Small intestine (tissue), 7 donors: ENCODE measurements around the gene COL5A1. TPM values are rescaled to one million over a fixed set of nuclear protein-coding genes. Genes with fewer than 3 reads are reported as not detected.

Experiments
- DNase-seq, 2 donors: peaks; one replicate each; pipeline versions ENCODE4 v3.0.0 to v3.0.0-alpha.2; 2013
- FAIRE-seq: peaks from 2 replicates; lab custom pipeline; 2012; peaks lifted over from hg19 to GRCh38; lab: Jason Lieb, UNC
- H3K27ac ChIP-seq, 3 donors: one replicate each; pipeline ENCODE4 v1.5.1; 2013; ENCODE audit warnings: low read length in 2 of 3, mild to moderate bottlenecking in 2 of 3, control low read depth in 1 of 3, inconsistent platforms in 1 of 3, low read depth in 1 of 3, moderate library complexity in 1 of 3
- H3K27me3 ChIP-seq, 3 donors: one replicate each; pipeline ENCODE4 v1.6.1; 2013; ENCODE audit warnings: low read length in 3 of 3, inconsistent platforms in 1 of 3; ENCODE audit not compliant: control insufficient read depth in 3 of 3, insufficient read depth in 3 of 3
- H3K36me3 ChIP-seq, 3 donors: one replicate each; pipeline ENCODE4 v1.6.1; 2013; ENCODE audit warnings: low read length in 3 of 3, inconsistent platforms in 1 of 3, low read depth in 1 of 3, mild to moderate bottlenecking in 1 of 3, moderate library complexity in 1 of 3; ENCODE audit not compliant: control insufficient read depth in 3 of 3, insufficient read depth in 2 of 3
- H3K4me1 ChIP-seq, 3 donors: one replicate each; pipeline ENCODE4 v1.6.1; 2013; ENCODE audit warnings: low read length in 2 of 3, inconsistent platforms in 1 of 3, low read depth in 1 of 3, mild to moderate bottlenecking in 1 of 3, moderate library complexity in 1 of 3; ENCODE audit not compliant: control insufficient read depth in 3 of 3, insufficient read depth in 2 of 3
- H3K4me3 ChIP-seq, 3 donors: one replicate each; pipeline ENCODE4 v1.5.1; 2013; ENCODE audit warnings: low read length in 3 of 3, control low read depth in 1 of 3, inconsistent platforms in 1 of 3, low read depth in 1 of 3, mild to moderate bottlenecking in 1 of 3, moderate library complexity in 1 of 3
- H3K9me3 ChIP-seq, 2 donors: one replicate each; pipeline ENCODE4 v1.6.1; 2013; ENCODE audit warnings: low read depth in 1 of 2, low read length in 1 of 2; ENCODE audit not compliant: control insufficient read depth in 2 of 2, insufficient read depth in 1 of 2
- WGBS, 3 donors: extraction: QIAGEN DNeasy Blood & Tissue Kit; methylation state at CpG; one replicate each; pipeline ENCODE4 v1.1.7; 2013; 5-methylcytosine and 5-hydroxymethylcytosine counted together
- polyA plus RNA-seq, 4 donors: library from polyadenylated mRNA; stranded (reverse) in 3 of 4; unstranded in 1 of 4; fragments of 200-250 nt in 3 of 4; fragments of 120-200 nt in 1 of 4; gene quantifications; one replicate each; pipeline versions ENCODE4 v1.2.1 to v1.2.3, GENCODE V29; 2013
- donor health status: healthy with polysubstance abuse.
- donor health status: control.
- donor health status: control.
- donor health status: Bipolar disorder and iron deficiency.
- donor health status: healthy.

The COL5A1 gene
- polyA plus RNA-seq, 4 donors = 0.22 to 54.0 (median 5.4) TPM

- Histone ChIP-seq H3K4me1 (no peaks in the 10 kb centered on the region), H3K27ac (no peak overlapping the region), H3K36me3 (peaks cover 0 to 22% (median 0%) of the 10 kb centered on the region in 3 donors), H3K9me3 (peaks cover 0 to 6% of the 10 kb centered on the region in 2 donors), H3K4me3 (no peak overlapping the region), H3K27me3 (no peaks in the 10 kb centered on the region)
- 73 to 85% (median 77%) methylated on average over 16 of the region's 16 CpGs for WGBS, 3 donors
- FAIRE-seq (no peak), DNase-seq (no peak)
These were observed 98.5 kb downstream of the COL5A1 start for GRCh38 chr9:134740071-134740470.

DNA sequence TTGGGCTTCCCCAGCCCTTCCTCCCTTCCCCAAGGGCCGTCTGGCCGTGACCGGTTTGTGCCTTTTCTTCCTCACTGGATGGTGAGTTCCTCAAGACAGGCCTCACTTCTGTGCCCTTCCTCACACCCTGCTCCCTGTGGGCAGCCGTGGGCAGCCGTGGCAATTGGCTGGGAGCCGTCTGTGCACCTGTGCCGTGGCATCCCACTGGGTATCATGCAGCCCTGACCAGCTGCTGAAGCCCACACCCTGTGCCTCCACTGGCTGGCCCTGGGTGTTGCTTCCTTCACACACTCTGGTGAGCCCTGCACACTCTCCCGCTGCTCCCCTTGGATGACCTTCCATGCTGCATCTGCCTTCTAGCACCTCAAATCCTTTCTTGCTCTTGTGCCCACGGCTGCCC lies 100.2 kb downstream of the COL5A1 start:
- no peaks in the 10 kb centered on the region for H3K27me3 ChIP-seq
- H3K27ac ChIP-seq = no peak overlapping the region
- H3K4me1 ChIP-seq = no peaks in the 10 kb centered on the region
- DNase-seq = no peak
- WGBS, 3 donors = 56 to 77% (median 62%) methylated on average over 9 of the region's 9 CpGs
- H3K9me3 ChIP-seq = peaks cover 0 to 12% of the 10 kb centered on the region in 2 donors
- no peak overlapping the region for H3K4me3 ChIP-seq
- FAIRE-seq = no peak
- H3K36me3 ChIP-seq = peaks cover 0 to 27% (median 0%) of the 10 kb centered on the region in 3 donors

DNA sequence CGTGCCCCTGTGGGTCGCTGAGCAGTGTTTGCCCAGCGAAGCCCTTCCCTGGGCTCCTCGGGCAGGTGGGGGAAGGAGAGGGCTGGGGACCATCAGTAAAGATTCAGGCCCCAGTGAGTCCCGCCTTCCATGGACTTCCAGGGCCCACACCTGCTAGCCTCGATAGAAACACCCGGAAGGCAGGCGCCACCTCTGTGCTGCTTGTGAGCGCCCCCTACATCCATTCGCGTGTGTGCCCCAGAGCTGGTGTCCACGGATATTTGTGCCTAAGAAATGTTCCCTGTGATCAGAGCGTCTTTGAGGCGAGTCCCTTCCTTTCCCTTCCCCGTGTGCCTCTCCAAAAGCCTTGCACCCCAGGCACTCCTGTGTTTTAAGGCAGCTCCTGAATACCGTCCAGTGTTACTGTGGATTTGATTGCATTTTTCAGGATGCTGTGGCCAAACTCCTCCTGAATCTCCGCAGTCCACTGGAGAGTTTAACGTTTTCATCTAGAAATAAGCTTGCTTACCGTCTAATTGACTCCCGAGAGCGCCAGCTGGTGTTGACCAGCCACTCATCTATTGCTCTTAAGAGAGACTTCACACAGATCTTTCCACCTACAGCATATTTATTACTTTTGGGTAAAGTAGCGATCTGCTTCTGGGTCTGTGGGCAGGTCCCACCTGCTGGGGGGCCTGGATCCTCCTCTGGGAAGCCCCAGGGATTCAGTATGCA lies 101.4 kb downstream of the COL5A1 start:
- WGBS, 3 donors = 71 to 82% (median 78%) methylated on average over 22 of the region's 22 CpGs
- Histone ChIP-seq H3K27me3 (no peaks in the 10 kb centered on the region), H3K9me3 (peaks cover 0 to 12% of the 10 kb centered on the region in 2 donors), H3K27ac (no peak overlapping the region), H3K36me3 (peaks cover 0 to 26% (median 0%) of the 10 kb centered on the region in 3 donors), H3K4me1 (no peaks in the 10 kb centered on the region), H3K4me3 (no peak overlapping the region)
- DNase-seq (no peak), FAIRE-seq (no peak)

- no peak overlapping the region for H3K4me3 ChIP-seq
- FAIRE-seq = no peak
- peaks cover 0 to 23% (median 0%) of the 10 kb centered on the region in 3 donors for H3K36me3 ChIP-seq
- no peak for DNase-seq
- H3K9me3 ChIP-seq = peaks cover 0 to 12% of the 10 kb centered on the region in 2 donors
- H3K4me1 ChIP-seq = no peaks in the 10 kb centered on the region
- no peak overlapping the region for H3K27ac ChIP-seq
- H3K27me3 ChIP-seq = no peaks in the 10 kb centered on the region
- WGBS, 3 donors = 69 to 87% (median 82%) methylated on average over 5 of the region's 5 CpGs
These were observed 102.2 kb downstream of the COL5A1 start for GRCh38 chr9:134743853-134744252.

- Histone ChIP-seq H3K9me3 (peaks cover 0 to 12% of the 10 kb centered on the region in 2 donors), H3K4me3 (no peak overlapping the region), H3K27ac (no peak overlapping the region), H3K4me1 (no peaks in the 10 kb centered on the region), H3K36me3 (peaks cover 0 to 20% (median 0%) of the 10 kb centered on the region in 3 donors), H3K27me3 (no peaks in the 10 kb centered on the region)
- DNase-seq (no peak), FAIRE-seq (no peak)
- 89 to 95% (median 93%) methylated on average over 16 of the region's 16 CpGs for WGBS, 3 donors
These were observed 103.0 kb downstream of the COL5A1 start for GRCh38 chr9:134744385-134745295.

DNA sequence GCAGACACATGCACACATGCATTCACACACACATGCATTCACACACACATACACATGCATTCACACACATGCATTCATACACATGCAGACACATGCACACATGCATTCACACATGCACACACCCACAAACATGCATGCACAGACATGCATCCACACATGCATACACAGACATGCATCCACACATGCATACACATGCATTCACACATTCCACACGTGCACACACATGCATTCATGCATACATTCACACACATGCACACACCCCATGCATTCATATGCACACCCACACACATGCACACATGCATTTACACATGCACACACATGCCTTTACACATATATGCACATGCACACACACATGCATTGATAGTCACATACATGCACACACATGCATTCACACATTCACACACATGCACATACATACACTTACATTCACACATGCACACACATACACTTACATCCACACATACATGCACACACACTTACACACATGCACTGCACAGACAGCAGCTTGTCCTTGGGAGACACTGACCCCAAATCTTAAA lies 106.4 kb downstream of the COL5A1 start:
- WGBS, 3 donors = 84 to 89% (median 87%) methylated on average over 1 of the region's 1 CpG
- peaks cover 0 to 12% of the 10 kb centered on the region in 2 donors for H3K9me3 ChIP-seq
- no peak overlapping the region for H3K4me3 ChIP-seq
- peaks cover 0 to 29% (median 0%) of the 10 kb centered on the region in 3 donors for H3K36me3 ChIP-seq
- FAIRE-seq = no peak
- no peaks in the 10 kb centered on the region for H3K27me3 ChIP-seq
- no peaks in the 10 kb centered on the region for H3K4me1 ChIP-seq
- no peak overlapping the region for H3K27ac ChIP-seq
- DNase-seq = no peak

DNA sequence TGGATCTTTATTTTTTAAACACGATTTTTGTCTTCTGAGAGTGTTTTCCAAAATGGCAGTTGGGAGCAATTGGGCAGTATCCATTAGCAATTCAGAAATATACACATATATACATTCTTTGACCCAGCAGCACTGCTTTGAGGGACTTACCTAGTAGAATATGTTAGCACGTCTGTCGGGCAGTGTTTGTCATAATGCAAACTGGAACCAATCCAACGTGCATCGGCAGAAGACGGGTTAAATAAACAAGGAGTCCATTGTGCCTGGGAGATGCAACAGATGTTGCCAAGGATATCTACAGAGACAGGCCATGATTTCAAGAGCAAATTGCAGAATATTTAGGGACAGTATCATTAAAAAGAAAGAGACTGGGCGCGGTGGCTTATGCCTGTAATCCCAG lies 107.0 kb downstream of the COL5A1 start:
- Histone ChIP-seq H3K9me3 (peaks cover 0 to 12% of the 10 kb centered on the region in 2 donors), H3K4me1 (no peaks in the 10 kb centered on the region), H3K36me3 (peaks cover 0 to 29% (median 0%) of the 10 kb centered on the region in 3 donors), H3K27ac (no peak overlapping the region), H3K27me3 (no peaks in the 10 kb centered on the region), H3K4me3 (no peak overlapping the region)
- FAIRE-seq (no peak), DNase-seq (no peak)
- WGBS, 3 donors = 68 to 88% (median 81%) methylated on average over 8 of the region's 8 CpGs

DNA sequence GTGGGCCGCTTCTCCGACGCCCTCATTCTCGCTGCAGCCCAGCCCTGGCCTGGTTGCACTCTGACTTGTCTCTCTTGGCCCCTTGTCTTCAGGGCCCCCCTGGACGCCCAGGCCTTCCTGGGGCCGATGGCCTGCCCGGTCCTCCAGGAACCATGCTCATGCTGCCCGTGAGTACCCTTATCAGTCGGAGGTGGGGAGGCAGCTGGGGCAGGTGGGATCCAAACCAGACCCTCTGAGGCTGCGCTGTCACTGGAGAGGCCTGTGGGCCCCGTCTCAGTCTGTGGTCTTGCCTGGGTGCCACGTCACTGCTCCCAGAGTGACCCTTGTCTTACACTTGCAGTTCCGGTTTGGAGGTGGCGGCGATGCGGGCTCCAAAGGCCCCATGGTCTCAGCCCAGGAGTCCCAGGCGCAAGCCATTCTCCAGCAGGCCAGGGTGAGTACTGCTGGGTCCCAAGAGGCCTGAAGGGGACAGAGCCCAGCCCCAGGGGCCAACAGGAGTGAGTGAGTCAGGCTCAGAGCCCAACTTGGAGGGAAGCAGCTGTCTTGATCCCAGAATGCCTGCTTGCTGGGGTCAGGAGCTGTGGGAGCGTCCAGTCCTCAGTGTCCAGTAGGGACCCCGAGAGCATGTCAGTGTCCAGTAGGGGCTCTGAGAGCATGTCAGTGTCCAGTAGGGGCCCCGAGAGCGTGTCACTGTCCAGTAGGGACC lies 109.0 kb downstream of the COL5A1 start:
- DNase-seq (no peak), FAIRE-seq (no peak)
- H3K27me3 ChIP-seq = no peaks in the 10 kb centered on the region
- H3K27ac ChIP-seq = no peak overlapping the region
- H3K4me3 ChIP-seq = no peak overlapping the region
- peaks cover 0 to 26% (median 0%) of the 10 kb centered on the region in 3 donors for H3K36me3 ChIP-seq
- 80 to 91% (median 86%) methylated on average over 20 to 21 of the region's 21 CpGs for WGBS, 3 donors
- H3K4me1 ChIP-seq = no peaks in the 10 kb centered on the region
- peaks cover 0 to 1% of the 10 kb centered on the region in 2 donors for H3K9me3 ChIP-seq
